AG04449 (cell line): ENCODE results near the gene SMYD3.

ENCODE experiments used
- CTCF ChIA-PET: fragments of 350-600 bp; formaldehyde crosslinking; extraction: SDS; loops from one replicate; lab custom pipeline; 2021; ENCODE audit warnings: antibody characterized with exemption; lab: Yijun Ruan, JAX
- POLR2A ChIA-PET: fragments of 400-600, 350-600 bp; formaldehyde crosslinking; extraction: SDS; loops from one replicate; lab custom pipeline; 2020; ENCODE audit warnings: antibody characterized with exemption, inconsistent platforms; lab: Yijun Ruan, JAX
- DNase-seq: peaks from one replicate; pipeline ENCODE4 v3.0.0-alpha.2; 2010; ENCODE audit warnings: low read depth, low spot score
- H3K4me3 ChIP-seq: 2 replicates; pipeline ENCODE4 v1.5.1; 2011; ENCODE audit warnings: low read depth, mild to moderate bottlenecking, control low read depth, low read length
- CTCF ChIP-seq: IDR thresholded peaks from one replicate; pipeline ENCODE4 v1.5.1; 2011; ENCODE audit warnings: mild to moderate bottlenecking, moderate library complexity, low read length, control low read depth, inconsistent platforms; ENCODE audit not compliant: insufficient read depth; ENCODE audit errors: missing control alignments

Gene SMYD3

DNA sequence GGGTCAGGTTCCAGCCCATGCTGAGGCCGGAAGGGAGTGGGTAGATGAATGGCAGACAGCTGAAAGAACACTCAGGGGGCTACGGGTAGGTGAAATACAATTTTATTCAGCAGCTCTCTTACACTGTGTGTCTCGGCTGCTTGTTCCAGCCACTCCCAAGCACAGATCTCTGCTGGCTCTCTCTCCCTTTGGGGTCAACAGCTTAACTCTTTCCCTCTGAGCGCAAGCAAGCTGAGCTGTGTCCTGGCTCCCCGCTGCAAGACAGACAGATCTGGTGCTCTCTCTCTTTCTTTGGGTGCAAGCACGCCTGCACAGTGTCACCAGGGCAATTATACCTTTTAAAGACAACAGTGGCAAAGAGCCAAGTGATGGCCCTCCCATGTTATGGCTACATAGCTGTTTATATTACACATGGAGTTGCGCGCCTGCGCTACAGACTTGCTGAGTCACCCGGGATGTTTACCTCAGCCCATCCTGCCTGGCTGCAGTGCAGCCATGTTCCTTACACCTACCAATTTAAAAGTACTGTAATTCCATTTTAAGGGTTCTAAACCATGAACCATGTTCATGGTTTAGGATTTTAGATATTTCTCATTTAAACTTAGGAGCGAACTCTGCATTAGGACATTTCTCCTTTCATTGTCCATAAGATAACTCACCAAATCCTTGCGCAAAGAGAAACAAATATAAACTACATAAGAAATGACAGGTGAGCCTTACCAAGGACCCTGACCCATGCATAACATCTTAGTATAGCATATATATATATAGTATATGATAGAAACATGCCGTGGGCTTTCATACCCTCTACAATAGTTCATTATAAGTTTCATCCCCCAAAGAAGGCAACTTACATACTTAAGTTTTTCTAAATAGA is 396.5 kb downstream of the SMYD3 start:
- ChIA-PET CTCF (interaction anchor here (1.4 kb wide), 1 partner anchor 9 kb away, joined by 3 read pairs; no protein-coding TSS in a partner anchor), POLR2A (no interaction called here)
- TF ChIP-seq CTCF = no peak
- H3K4me3 ChIP-seq = no peak overlapping the region
- DNase-seq = no peak

- CTCF ChIA-PET = interaction anchor here (1.4 to 2.5 kb wide), 2 partner anchors 10 to 12 kb away, joined by 3 to 8 read pairs; no protein-coding TSS in a partner anchor
- H3K4me3 ChIP-seq = no peak overlapping the region
- DNase-seq = no peak
- POLR2A ChIA-PET = no interaction called here
- TF ChIP-seq CTCF = no peak
Measured at GRCh38 chr1:246108278-246108925, 398.7 kb downstream of the SMYD3 start.

DNA sequence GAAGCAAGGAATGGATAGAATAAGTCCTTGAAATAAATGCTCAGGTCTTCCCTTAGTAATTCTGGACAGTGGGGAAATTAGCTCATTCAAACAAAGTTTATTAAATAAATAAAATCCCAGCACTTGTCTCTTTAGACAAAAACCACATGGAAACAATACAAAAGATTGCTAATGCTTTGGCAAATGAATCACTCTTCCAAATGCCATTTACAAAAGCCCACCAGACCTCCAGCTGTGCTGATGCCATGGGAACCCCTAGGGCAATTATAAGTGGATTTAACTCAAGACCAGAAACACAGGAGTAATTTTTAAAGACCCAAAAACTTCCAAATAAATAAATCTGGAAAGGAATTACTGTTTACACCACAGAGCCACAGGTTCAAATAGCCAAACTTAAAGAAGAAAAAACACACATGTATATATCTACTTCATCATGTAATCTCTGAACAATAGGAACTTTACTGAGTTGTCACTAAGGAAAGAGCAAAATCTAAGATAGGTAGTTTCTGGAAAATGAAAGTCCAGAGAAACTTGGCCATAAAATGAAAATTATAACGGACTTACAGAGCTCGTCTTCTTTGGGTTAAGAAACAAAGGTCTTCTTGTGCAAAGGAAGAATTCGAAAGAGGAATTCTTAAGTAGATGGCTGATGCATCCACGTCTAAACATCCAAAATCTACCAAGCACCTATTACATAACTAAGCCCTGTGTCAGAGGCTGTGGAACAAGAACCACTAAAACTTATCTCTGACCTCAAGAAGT is 399.4 kb downstream of the SMYD3 start:
- no peak overlapping the region for H3K4me3 ChIP-seq
- TF ChIP-seq CTCF = no peak
- ChIA-PET CTCF (interaction anchor here (2.1 to 2.5 kb wide), 2 partner anchors 8 to 11 kb away, joined by 8 read pairs; no protein-coding TSS in a partner anchor), POLR2A (interaction anchor here (0.6 kb wide), 1 partner anchor 39 kb away, joined by 4 read pairs; no protein-coding TSS in a partner anchor)
- no peak for DNase-seq

- H3K4me3 ChIP-seq = no peak overlapping the region
- no peak for DNase-seq
- ChIA-PET CTCF (interaction anchor here (2.1 kb wide), 1 partner anchor 9 kb away, joined by 8 read pairs; no protein-coding TSS in a partner anchor), POLR2A (no interaction called here)
- TF ChIP-seq CTCF = no peak
Measured at GRCh38 chr1:246106342-246106763, 400.7 kb downstream of the SMYD3 start.

DNA sequence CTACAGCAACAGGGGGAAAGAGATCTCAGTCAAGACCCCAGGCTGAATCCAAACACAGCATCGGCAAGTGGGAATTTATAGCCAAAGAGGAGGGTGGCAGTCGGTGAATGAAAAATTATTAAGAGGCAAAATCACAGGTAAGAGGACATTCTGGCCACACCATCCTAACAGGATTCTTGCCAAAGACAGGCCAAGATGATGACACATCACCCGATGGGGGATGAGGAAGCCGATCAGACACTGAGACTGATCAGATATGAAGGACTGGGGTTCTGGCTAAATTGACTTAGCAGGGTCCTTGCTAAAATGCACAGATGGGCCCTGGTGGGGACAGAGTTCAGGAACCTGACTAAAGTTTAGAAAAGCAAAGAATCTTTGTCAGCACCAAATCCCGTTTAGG is 402.2 kb downstream of the SMYD3 start:
- ChIA-PET POLR2A (no interaction called here), CTCF (no interaction called here)
- DNase-seq = no peak
- no peak for TF ChIP-seq CTCF
- H3K4me3 ChIP-seq = no peak overlapping the region
